ENCODE data around the gene SLC25A53.
"Not testable (repeated sequence)": the region's sequence is repeated elsewhere in the genome, so short reads cannot be mapped to it uniquely, and the experiment has no call there.

The SLC25A53 gene

GRCh38 chrX:104054956-104055355, 101.9 kb downstream of the SLC25A53 start:
- not testable (repeated sequence) for DNase-seq

All from stimulated activated CD4-positive, alpha-beta T cell treated with anti-CD3 and anti-CD28 coated beads, Interleukin-1b, Interleukin-23, amount 100 ng/mL, for 48 hours (primary cell).